ENCODE measurements around the gene AP5S1.
A peak's percentile ranks its signal among the peaks of the same experiment; 100 is the strongest.

The AP5S1 gene

GRCh38 chr20:3812259-3812681, 8.1 kb upstream of the AP5S1 start:
- H3K4me3 ChIP-seq (ENCODE audit: low read length) = no peak overlapping the region
- no peak for DNase-seq (ENCODE audit: low read depth, low spot score)
- no peak overlapping the region for H3K27ac ChIP-seq (ENCODE audit: low read length)
- H3K4me1 ChIP-seq (ENCODE audit: control insufficient read depth, insufficient read depth, low read length) = no peaks in the 10 kb centered on the region
- H3K9me3 ChIP-seq (ENCODE audit: control insufficient read depth, insufficient read depth, low read length) = no peaks in the 10 kb centered on the region
- no CpG with 5 or more reads among the region's 9 CpGs for WGBS (ENCODE audit: insufficient coverage, insufficient read length)
- no peaks in the 10 kb centered on the region for H3K27me3 ChIP-seq (ENCODE audit: control insufficient read depth, insufficient read depth, low read length)
- no peaks in the 10 kb centered on the region for H3K36me3 ChIP-seq (ENCODE audit: control insufficient read depth, insufficient read depth, low read length)

- Histone ChIP-seq H3K27me3 (ENCODE audit: control insufficient read depth, insufficient read depth, low read length) (no peaks in the 10 kb centered on the region), H3K9me3 (ENCODE audit: control insufficient read depth, insufficient read depth, low read length) (no peaks in the 10 kb centered on the region), H3K36me3 (ENCODE audit: control insufficient read depth, insufficient read depth, low read length) (no peaks in the 10 kb centered on the region), H3K4me1 (ENCODE audit: control insufficient read depth, insufficient read depth, low read length) (0 out of 2 replicates have a peak, but pooled peaks cover 2% of the 10 kb centered on the region), H3K4me3 (ENCODE audit: low read length) (no peak overlapping the region), H3K27ac (ENCODE audit: low read length) (no peak overlapping the region)
- no peak for DNase-seq (ENCODE audit: low read depth, low spot score)
- no CpG with 5 or more reads among the region's 8 CpGs for WGBS (ENCODE audit: insufficient coverage, insufficient read length)
These were observed 7.1 kb upstream of the AP5S1 start for GRCh38 chr20:3812975-3813847.

- WGBS (ENCODE audit: insufficient coverage, insufficient read length) = no CpG with 5 or more reads among the region's 12 CpGs
These were observed 6.3 kb upstream of the AP5S1 start for GRCh38 chr20:3813848-3814581.

GRCh38 chr20:3814928-3815495, 5.3 kb upstream of the AP5S1 start:
- no CpG with 5 or more reads among the region's 7 CpGs for WGBS (ENCODE audit: insufficient coverage, insufficient read length)
- H3K4me1 ChIP-seq (ENCODE audit: control insufficient read depth, insufficient read depth, low read length) = 0 out of 2 replicates have a peak, but pooled peaks cover 2% of the 10 kb centered on the region
- no peaks in the 10 kb centered on the region for H3K27me3 ChIP-seq (ENCODE audit: control insufficient read depth, insufficient read depth, low read length)
- DNase-seq (ENCODE audit: low read depth, low spot score) = no peak
- H3K4me3 ChIP-seq (ENCODE audit: low read length) = no peak overlapping the region
- H3K27ac ChIP-seq (ENCODE audit: low read length) = no peak overlapping the region
- H3K9me3 ChIP-seq (ENCODE audit: control insufficient read depth, insufficient read depth, low read length) = no peaks in the 10 kb centered on the region
- H3K36me3 ChIP-seq (ENCODE audit: control insufficient read depth, insufficient read depth, low read length) = no peaks in the 10 kb centered on the region

More at GRCh38 chr20:3813848-3814581, 6.3 kb upstream of the AP5S1 start:
- Histone ChIP-seq H3K27me3 (ENCODE audit: control insufficient read depth, insufficient read depth, low read length) (no peaks in the 10 kb centered on the region), H3K4me1 (ENCODE audit: control insufficient read depth, insufficient read depth, low read length) (0 out of 2 replicates have a peak, but pooled peaks cover 2% of the 10 kb centered on the region), H3K27ac (ENCODE audit: low read length) (no peak overlapping the region), H3K36me3 (ENCODE audit: control insufficient read depth, insufficient read depth, low read length) (no peaks in the 10 kb centered on the region), H3K9me3 (ENCODE audit: control insufficient read depth, insufficient read depth, low read length) (no peaks in the 10 kb centered on the region), H3K4me3 (ENCODE audit: low read length) (no peak overlapping the region)
- DNase-seq (ENCODE audit: low read depth, low spot score) = no peak

- Histone ChIP-seq H3K4me3 (ENCODE audit: low read length) (no peak overlapping the region), H3K36me3 (ENCODE audit: control insufficient read depth, insufficient read depth, low read length) (no peaks in the 10 kb centered on the region), H3K27me3 (ENCODE audit: control insufficient read depth, insufficient read depth, low read length) (no peaks in the 10 kb centered on the region), H3K27ac (ENCODE audit: low read length) (no peak overlapping the region), H3K9me3 (ENCODE audit: control insufficient read depth, insufficient read depth, low read length) (no peaks in the 10 kb centered on the region), H3K4me1 (ENCODE audit: control insufficient read depth, insufficient read depth, low read length) (0 out of 2 replicates have a peak, but pooled peaks cover 2% of the 10 kb centered on the region)
- no peak for DNase-seq (ENCODE audit: low read depth, low spot score)
- no CpG with 5 or more reads among the region's 9 CpGs for WGBS (ENCODE audit: insufficient coverage, insufficient read length)
These were observed 4.5 kb upstream of the AP5S1 start for GRCh38 chr20:3815703-3816315.

- H3K9me3 ChIP-seq (ENCODE audit: control insufficient read depth, insufficient read depth, low read length) = no peaks in the 10 kb centered on the region
- 0 out of 2 replicates have a peak, but pooled peaks cover 2% of the 10 kb centered on the region for H3K4me1 ChIP-seq (ENCODE audit: control insufficient read depth, insufficient read depth, low read length)
- H3K27ac ChIP-seq (ENCODE audit: low read length) = no peak overlapping the region
- no peaks in the 10 kb centered on the region for H3K36me3 ChIP-seq (ENCODE audit: control insufficient read depth, insufficient read depth, low read length)
- H3K4me3 ChIP-seq (ENCODE audit: low read length) = no peak overlapping the region
- no peaks in the 10 kb centered on the region for H3K27me3 ChIP-seq (ENCODE audit: control insufficient read depth, insufficient read depth, low read length)
- no CpG with 5 or more reads among the region's 8 CpGs for WGBS (ENCODE audit: insufficient coverage, insufficient read length)
- DNase-seq (ENCODE audit: low read depth, low spot score) = no peak
These were observed 1.9 kb upstream of the AP5S1 start for GRCh38 chr20:3818155-3819151.

- H3K36me3 ChIP-seq (ENCODE audit: control insufficient read depth, insufficient read depth, low read length) = no peaks in the 10 kb centered on the region
- H3K4me1 ChIP-seq (ENCODE audit: control insufficient read depth, insufficient read depth, low read length) = 0 out of 2 replicates have a peak, but pooled peaks cover 2% of the 10 kb centered on the region
- no peaks in the 10 kb centered on the region for H3K9me3 ChIP-seq (ENCODE audit: control insufficient read depth, insufficient read depth, low read length)
- H3K4me3 ChIP-seq (ENCODE audit: low read length) = peak overlapping the region; percentile 61; the same call in 1 of the 2 replicates
- H3K27ac ChIP-seq (ENCODE audit: low read length) = no peak overlapping the region
- DNase-seq (ENCODE audit: low read depth, low spot score) = no peak
- no CpG with 5 or more reads among the region's 20 CpGs for WGBS (ENCODE audit: insufficient coverage, insufficient read length)
- no peaks in the 10 kb centered on the region for H3K27me3 ChIP-seq (ENCODE audit: control insufficient read depth, insufficient read depth, low read length)
These were observed 818 bp upstream of the AP5S1 start for GRCh38 chr20:3819411-3820047.

GRCh38 chr20:3820901-3821727, 767 bp downstream of the AP5S1 start:
- DNase-seq (ENCODE audit: low read depth, low spot score) = no peak
- H3K4me3 ChIP-seq (ENCODE audit: low read length) = peak overlapping the region; percentile 61; the same call in 1 of the 2 replicates
- H3K9me3 ChIP-seq (ENCODE audit: control insufficient read depth, insufficient read depth, low read length) = no peaks in the 10 kb centered on the region
- H3K4me1 ChIP-seq (ENCODE audit: control insufficient read depth, insufficient read depth, low read length) = 0 out of 2 replicates have a peak, but pooled peaks cover 2% of the 10 kb centered on the region
- no CpG with 5 or more reads among the region's 20 CpGs for WGBS (ENCODE audit: insufficient coverage, insufficient read length)
- no peak overlapping the region for H3K27ac ChIP-seq (ENCODE audit: low read length)
- no peaks in the 10 kb centered on the region for H3K36me3 ChIP-seq (ENCODE audit: control insufficient read depth, insufficient read depth, low read length)
- no peaks in the 10 kb centered on the region for H3K27me3 ChIP-seq (ENCODE audit: control insufficient read depth, insufficient read depth, low read length)
